Transverse colon (tissue), 4 donors: Measurements from ENCODE around the gene ERP44. TPM values are rescaled to one million over a fixed set of nuclear protein-coding genes. Genes with fewer than 3 reads are reported as not detected.

ENCODE experiments used
- DNase-seq: peaks from one replicate; pipeline ENCODE4 v3.0.0-alpha.2; 2019
- H3K27ac ChIP-seq, 4 donors: fragments of 200-600 bp; sonication (generic); 2 replicates each; pipeline ENCODE4 v1.5.1; 2016 to 2018; ENCODE audit warnings: inconsistent platforms in 4 of 4
- H3K27me3 ChIP-seq: fragments of 200-600 bp; sonication (generic); 2 replicates; pipeline ENCODE4 v1.5.1; 2017; ENCODE audit warnings: inconsistent platforms
- H3K36me3 ChIP-seq, 4 donors: fragments of 200-600 bp; sonication (generic); 2 replicates each; pipeline ENCODE4 v1.5.1; 2017 to 2019; ENCODE audit warnings: inconsistent platforms in 4 of 4
- H3K4me1 ChIP-seq, 4 donors: fragments of 200-600 bp; sonication (generic); 2 replicates each; pipeline ENCODE4 v1.5.1; 2017 to 2020; ENCODE audit warnings: inconsistent platforms in 4 of 4
- H3K4me3 ChIP-seq, 4 donors: fragments of 200-600 bp; sonication (generic); 1 replicate in 1 of 4; 2 replicates in 3 of 4; pipeline versions ENCODE4 v1.5.1 to v1.6.1; 2017 to 2019; ENCODE audit warnings: inconsistent platforms in 4 of 4
- H3K9me3 ChIP-seq, 2 donors: fragments of 200-600 bp; sonication (generic); 2 replicates each; pipeline ENCODE4 v1.5.1; 2017 to 2019; ENCODE audit warnings: inconsistent platforms in 2 of 2
- EP300 ChIP-seq: sonication (generic); formaldehyde crosslinking; IDR thresholded peaks from one replicate; pipeline ENCODE4 v1.6.1; 2017; ENCODE audit warnings: antibody characterized with exemption, low read depth
- POLR2A ChIP-seq: fragments of 450-650 bp; IDR thresholded peaks from one replicate; pipeline ENCODE4 v1.6.1; 2016; ENCODE audit warnings: antibody characterized with exemption, mild to moderate bottlenecking, moderate library complexity
- POLR2AphosphoS5 ChIP-seq, 3 donors: sonication (generic); formaldehyde crosslinking; IDR thresholded peaks; one replicate each; pipeline ENCODE4 v1.6.1; 2016; ENCODE audit warnings: antibody characterized with exemption in 3 of 3
- WGBS, 2 donors: methylation state at CpG; one replicate each; pipeline ENCODE4 v1.1.5; 2018; ENCODE audit warnings: low coverage in 1 of 2; 5-methylcytosine and 5-hydroxymethylcytosine counted together
- in situ Hi-C, 4 donors: fragments of 200-750 bp; cut with MboI; loops; one replicate each; pipeline versions ENCODE4 v1.15.0 to v1.15.1; 2017; ENCODE audit warnings: low sequenced_read_pairs in 3 of 4, low pct_ligation_motif_present in 1 of 4, low pct_unique_long_range_greater_than_20kb in 1 of 4
- intact Hi-C: fragments of 100-400 bp; cut with DNase I; formaldehyde crosslinking; loops from one replicate; pipeline ENCODE4 v1.15.1; 2023; ENCODE audit warnings: low total_unique reads
- total RNA-seq, 4 donors: library from RNA; depleted of rRNA; stranded (reverse); fragments of >200 nt; gene quantifications; one replicate each; pipeline ENCODE4 v1.1.0, GENCODE V29; 2016
- TF ChIP-seq, protein P1 (sequence below), 5 experiments: fragments of 200-600 bp in 3 of 5; fragments of 450-650 bp in 2 of 5; sonication (generic) in 3 of 5; IDR thresholded peaks; 1 replicate in 2 of 5; 2 replicates in 3 of 5; pipeline ENCODE4 v1.5.1; 2016 to 2017; ENCODE audit warnings: antibody characterized with exemption in 5 of 5, inconsistent platforms in 3 of 5, mild to moderate bottlenecking in 2 of 5, moderate library complexity in 1 of 5

ERP44 gene
- total RNA-seq, 4 donors from 2014 or later: 7.8 to 18.7 (median 16.4) TPM

DNA sequence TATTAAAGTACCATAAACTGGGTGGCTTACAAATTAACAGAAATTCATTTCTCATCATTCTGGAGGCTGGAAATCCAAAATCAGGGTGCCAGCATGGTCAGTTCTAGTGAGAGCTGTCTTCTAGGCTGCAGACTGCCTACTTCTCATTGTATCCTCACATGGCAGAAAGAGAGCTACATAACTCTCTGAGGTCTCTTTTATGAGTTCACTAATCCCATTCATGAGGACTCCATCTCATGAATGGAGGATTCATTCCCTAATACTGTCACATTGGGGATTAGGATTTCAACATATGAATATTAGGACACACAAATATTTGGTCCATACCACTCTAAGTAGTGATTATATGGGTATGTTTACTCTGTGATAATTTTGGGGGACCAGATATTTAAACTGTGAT is 84.0 kb downstream of the ERP44 start:
- TF ChIP-seq POLR2A: no peak
- TF ChIP-seq, protein P1, sequence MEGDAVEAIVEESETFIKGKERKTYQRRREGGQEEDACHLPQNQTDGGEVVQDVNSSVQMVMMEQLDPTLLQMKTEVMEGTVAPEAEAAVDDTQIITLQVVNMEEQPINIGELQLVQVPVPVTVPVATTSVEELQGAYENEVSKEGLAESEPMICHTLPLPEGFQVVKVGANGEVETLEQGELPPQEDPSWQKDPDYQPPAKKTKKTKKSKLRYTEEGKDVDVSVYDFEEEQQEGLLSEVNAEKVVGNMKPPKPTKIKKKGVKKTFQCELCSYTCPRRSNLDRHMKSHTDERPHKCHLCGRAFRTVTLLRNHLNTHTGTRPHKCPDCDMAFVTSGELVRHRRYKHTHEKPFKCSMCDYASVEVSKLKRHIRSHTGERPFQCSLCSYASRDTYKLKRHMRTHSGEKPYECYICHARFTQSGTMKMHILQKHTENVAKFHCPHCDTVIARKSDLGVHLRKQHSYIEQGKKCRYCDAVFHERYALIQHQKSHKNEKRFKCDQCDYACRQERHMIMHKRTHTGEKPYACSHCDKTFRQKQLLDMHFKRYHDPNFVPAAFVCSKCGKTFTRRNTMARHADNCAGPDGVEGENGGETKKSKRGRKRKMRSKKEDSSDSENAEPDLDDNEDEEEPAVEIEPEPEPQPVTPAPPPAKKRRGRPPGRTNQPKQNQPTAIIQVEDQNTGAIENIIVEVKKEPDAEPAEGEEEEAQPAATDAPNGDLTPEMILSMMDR (IDR thresholded peaks at IDR 0.05): no peak
- Histone ChIP-seq H3K36me3 (peaks cover 0 to 25% (median 3%) of the 10 kb centered on the region in 4 donors), H3K9me3 (peaks cover 0 to 7% of the 10 kb centered on the region in 2 donors), H3K4me1 (no peaks in the 10 kb centered on the region), H3K27ac (no peak overlapping the region), H3K4me3 (no peak overlapping the region), H3K27me3 (no peaks in the 10 kb centered on the region)
- intact Hi-C loops (no loop called here), in situ Hi-C loops (loop anchor here in 2 of 4 donors (25.0 kb wide), 2 partner anchors 203 to 828 kb away; partner anchors contain the start of gene NR4A3 (in 2 of the 2))
- DNase-seq: no peak

GRCh38 chr9:100013573-100013972 is 85.2 kb downstream of the ERP44 start:
- Histone ChIP-seq H3K27me3 (no peaks in the 10 kb centered on the region), H3K4me3 (no peak overlapping the region), H3K27ac (no peak overlapping the region), H3K9me3 (peaks cover 0 to 7% of the 10 kb centered on the region in 2 donors), H3K4me1 (no peaks in the 10 kb centered on the region), H3K36me3 (peaks cover 0 to 15% (median 3%) of the 10 kb centered on the region in 4 donors)
- no peak for DNase-seq
- TF ChIP-seq EP300 (no peak), POLR2AphosphoS5 (IDR thresholded peaks at IDR 0.05) (no peak), POLR2A (no peak)
- TF ChIP-seq, protein P1 (IDR thresholded peaks at IDR 0.05): no peak
- in situ Hi-C loops: loop anchor here in 2 of 4 donors (25.0 kb wide), 2 partner anchors 201 to 826 kb away; partner anchors contain the start of gene NR4A3 (in 2 of the 2)
- WGBS, 2 donors: 76 to 86% methylated on average over 2 of the region's 2 CpGs
- intact Hi-C loops: no loop called here

GRCh38 chr9:100012279-100012678 is 86.5 kb downstream of the ERP44 start:
- no peak for DNase-seq
- in situ Hi-C loops: loop anchor here in 2 of 4 donors (25.0 kb wide), 2 partner anchors 200 to 825 kb away; partner anchors contain the start of gene NR4A3 (in 2 of the 2)
- no peaks in the 10 kb centered on the region for H3K4me1 ChIP-seq
- intact Hi-C loops: no loop called here
- no peak overlapping the region for H3K27ac ChIP-seq
- peaks cover 0 to 3% (median 0%) of the 10 kb centered on the region in 4 donors for H3K36me3 ChIP-seq
- no peaks in the 10 kb centered on the region for H3K27me3 ChIP-seq
- H3K4me3 ChIP-seq: no peak overlapping the region
- no peak for TF ChIP-seq POLR2AphosphoS5 (IDR thresholded peaks at IDR 0.05)
- TF ChIP-seq EP300: no peak
- no peak for TF ChIP-seq POLR2A
- TF ChIP-seq, protein P1 (IDR thresholded peaks at IDR 0.05): no peak
- peaks cover 0 to 7% of the 10 kb centered on the region in 2 donors for H3K9me3 ChIP-seq

DNA sequence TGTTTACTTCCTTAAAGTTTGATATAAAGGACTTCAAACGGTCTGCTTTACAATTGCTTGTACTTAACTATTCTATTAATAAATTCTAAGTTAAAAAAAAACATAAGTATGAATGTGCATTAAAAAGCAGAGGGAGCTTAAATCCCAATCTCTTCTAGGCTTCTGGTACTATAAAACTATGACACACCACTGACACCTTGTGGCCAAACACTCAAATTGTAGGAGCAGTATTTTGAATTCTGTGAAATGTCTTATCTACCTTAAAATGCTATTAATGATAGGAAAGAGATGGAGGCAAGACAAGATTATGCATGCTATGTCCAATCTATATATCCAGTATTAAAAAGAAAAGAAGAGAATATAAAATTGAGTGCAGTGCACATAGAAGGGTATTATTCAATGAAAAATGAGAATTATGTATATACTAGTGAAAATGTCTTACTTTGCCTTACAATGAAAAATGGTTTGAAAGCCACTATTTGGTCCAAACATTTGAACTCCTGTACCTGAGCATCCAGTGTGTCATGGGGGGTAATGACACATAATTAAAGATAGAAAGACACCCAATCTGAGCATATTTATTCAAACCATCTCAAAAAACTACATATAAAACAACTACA is 87.6 kb downstream of the ERP44 start:
- WGBS, 2 donors: 67 to 83% methylated on average over 1 of the region's 1 CpG
- no peak for DNase-seq
- H3K4me3 ChIP-seq: no peak overlapping the region
- in situ Hi-C loops: loop anchor here in 2 of 4 donors (25.0 kb wide), 2 partner anchors 199 to 824 kb away; partner anchors contain the start of gene NR4A3 (in 2 of the 2)
- TF ChIP-seq, protein P1 (IDR thresholded peaks at IDR 0.05): peak; percentile 43 to 72 (median 51)
- TF ChIP-seq POLR2A (no peak), POLR2AphosphoS5 (IDR thresholded peaks at IDR 0.05) (no peak), EP300 (no peak)
- peaks cover 0 to 7% of the 10 kb centered on the region in 2 donors for H3K9me3 ChIP-seq
- H3K36me3 ChIP-seq: peaks cover 0 to 3% (median 0%) of the 10 kb centered on the region in 4 donors
- no peaks in the 10 kb centered on the region for H3K27me3 ChIP-seq
- no peak overlapping the region for H3K27ac ChIP-seq
- intact Hi-C loops: no loop called here
- no peaks in the 10 kb centered on the region for H3K4me1 ChIP-seq
